SJSA1 (cell line): Measurements from ENCODE around the gene TPM2. TPM values are rescaled to one million over a fixed set of nuclear protein-coding genes. Genes with fewer than 3 reads are reported as not detected.
"Not testable (repeated sequence)": the region's sequence is repeated elsewhere in the genome, so short reads cannot be mapped to it uniquely, and the experiment has no call there.

Experiments used
- DNase-seq, 2 experiments: peaks; one replicate each; pipeline ENCODE4 v3.0.0-alpha.2; 2015 to 2020; ENCODE audit warnings: low spot score in 2 of 2, low read depth in 1 of 2
- H3K27ac ChIP-seq: fragments of 250-450 bp; sonication (Bioruptor Pico); 2 replicates; pipeline ENCODE4 v1.5.1; 2020; ENCODE audit warnings: mild to moderate bottlenecking, moderate library complexity
- H3K27me3 ChIP-seq: fragments of 250-450 bp; sonication (Bioruptor Pico); replicated peaks from 2 replicates; pipeline ENCODE4 v1.5.1; 2020; ENCODE audit warnings: mild to moderate bottlenecking, moderate library complexity
- H3K36me3 ChIP-seq: fragments of 250-450 bp; sonication (Bioruptor Pico); 2 replicates; pipeline ENCODE4 v1.5.1; 2020; ENCODE audit warnings: mild to moderate bottlenecking
- H3K4me1 ChIP-seq: fragments of 250-450 bp; sonication (Bioruptor Pico); replicated peaks from 2 replicates; pipeline ENCODE4 v1.6.1; 2021; ENCODE audit warnings: mild to moderate bottlenecking
- H3K4me3 ChIP-seq: fragments of 250-450 bp; sonication (Bioruptor Pico); 2 replicates; pipeline ENCODE4 v1.5.1; 2020; ENCODE audit warnings: mild to moderate bottlenecking
- H3K9me3 ChIP-seq: fragments of 250-450 bp; sonication (Bioruptor Pico); replicated peaks from 2 replicates; pipeline ENCODE4 v1.5.1; 2020; ENCODE audit warnings: mild to moderate bottlenecking
- total RNA-seq: library from RNA; depleted of rRNA; stranded (reverse); fragments of >200 nt; shearing (Covaris generic); gene quantifications from 2 replicates; pipeline ENCODE4 v1.2.3, GENCODE V29; 2014; rRNA removed

Gene TPM2
- total RNA-seq, 1 experiment from 2014 or later = 823 TPM

DNA sequence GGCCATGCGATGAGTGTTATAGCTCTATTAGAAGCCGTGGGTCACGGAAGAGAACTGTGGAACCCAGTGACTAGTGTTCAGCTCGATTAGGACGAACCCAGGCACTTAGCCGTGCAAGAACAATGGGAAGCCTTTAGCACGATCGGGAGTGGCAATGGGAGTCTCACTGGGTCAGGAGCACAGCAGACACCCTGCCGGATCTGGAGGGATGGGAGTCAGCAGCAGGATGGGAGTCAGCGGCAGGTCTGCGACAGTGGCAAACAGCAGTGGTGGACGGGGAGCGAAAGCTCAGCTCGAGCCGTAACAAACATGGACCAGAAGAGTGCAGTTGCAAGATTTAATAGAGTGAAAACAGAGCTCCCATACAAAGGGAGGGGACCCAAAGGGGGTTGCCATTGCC is 49.3 kb downstream of the TPM2 start:
- not testable (repeated sequence) for H3K4me1 ChIP-seq, H3K27me3 ChIP-seq, H3K9me3 ChIP-seq, H3K4me3 ChIP-seq, H3K36me3 ChIP-seq, H3K27ac ChIP-seq, DNase-seq

DNA sequence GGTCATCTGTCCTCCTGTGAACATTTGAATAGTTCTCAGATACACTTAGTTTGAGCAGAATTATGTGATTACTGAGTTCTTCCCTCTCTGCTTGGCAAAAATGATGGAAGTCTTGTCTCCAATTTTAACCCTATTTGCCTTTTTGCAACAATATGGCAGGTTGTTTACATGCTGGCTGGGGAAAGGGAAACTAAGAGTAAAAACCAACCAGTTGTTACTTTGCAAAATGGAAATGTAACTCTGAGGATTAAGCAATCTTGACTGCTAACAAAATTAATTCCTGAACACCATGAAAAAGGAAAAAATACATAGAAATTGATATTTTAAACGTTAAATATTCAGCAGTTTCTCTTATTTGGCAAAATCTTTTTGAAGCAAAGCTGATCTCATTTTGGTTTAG is 50.1 kb downstream of the TPM2 start:
- Histone ChIP-seq H3K27ac (no peak overlapping the region), H3K4me1 (no peaks in the 10 kb centered on the region), H3K36me3 (no peaks in the 10 kb centered on the region), H3K4me3 (no peak overlapping the region), H3K27me3 (no peaks in the 10 kb centered on the region), H3K9me3 (no peaks in the 10 kb centered on the region)
- no peak for DNase-seq

DNA sequence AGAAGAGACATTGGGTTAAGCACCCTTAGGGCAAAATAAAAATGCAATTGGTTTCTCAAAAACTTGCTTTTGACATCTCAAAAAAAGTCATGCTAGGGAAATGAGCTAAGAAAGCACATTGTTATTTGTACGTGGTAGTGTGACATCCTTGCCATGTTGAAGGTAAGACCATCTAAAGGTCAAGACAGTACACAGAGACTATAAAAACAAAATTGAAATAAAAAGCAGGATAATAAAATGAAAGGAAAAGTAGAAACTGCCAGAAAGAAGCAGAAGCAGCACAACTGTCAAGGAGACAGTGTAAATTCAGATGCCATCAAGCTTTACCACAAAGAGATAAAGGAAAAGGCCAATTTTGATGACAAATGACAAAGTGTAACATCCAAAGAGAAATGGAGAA is 50.5 kb downstream of the TPM2 start:
- not testable (repeated sequence) for H3K4me3 ChIP-seq, H3K36me3 ChIP-seq, H3K27ac ChIP-seq, H3K9me3 ChIP-seq, H3K4me1 ChIP-seq, H3K27me3 ChIP-seq, DNase-seq

DNA sequence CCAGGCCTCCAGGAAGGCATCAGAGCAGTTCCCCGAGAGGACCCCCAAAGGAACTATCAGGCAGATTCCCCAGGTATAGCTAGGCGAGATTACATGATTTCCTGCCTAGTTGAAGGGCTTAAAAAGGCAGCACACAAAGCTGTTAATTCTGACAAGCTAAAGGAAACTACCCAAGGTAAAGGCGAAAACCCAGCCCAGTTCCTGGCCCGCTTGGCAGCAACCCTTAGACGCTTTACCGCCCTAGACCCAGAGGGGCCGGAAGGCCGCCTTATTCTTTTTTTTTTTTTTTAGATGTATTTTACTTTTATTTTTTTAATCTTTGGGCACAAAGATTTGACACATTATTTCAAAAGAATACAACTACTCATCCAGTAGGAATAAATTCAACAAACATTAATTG is 51.0 kb downstream of the TPM2 start:
- not testable (repeated sequence) for H3K9me3 ChIP-seq, H3K36me3 ChIP-seq, H3K27ac ChIP-seq, H3K4me1 ChIP-seq, DNase-seq, H3K27me3 ChIP-seq, H3K4me3 ChIP-seq

DNA sequence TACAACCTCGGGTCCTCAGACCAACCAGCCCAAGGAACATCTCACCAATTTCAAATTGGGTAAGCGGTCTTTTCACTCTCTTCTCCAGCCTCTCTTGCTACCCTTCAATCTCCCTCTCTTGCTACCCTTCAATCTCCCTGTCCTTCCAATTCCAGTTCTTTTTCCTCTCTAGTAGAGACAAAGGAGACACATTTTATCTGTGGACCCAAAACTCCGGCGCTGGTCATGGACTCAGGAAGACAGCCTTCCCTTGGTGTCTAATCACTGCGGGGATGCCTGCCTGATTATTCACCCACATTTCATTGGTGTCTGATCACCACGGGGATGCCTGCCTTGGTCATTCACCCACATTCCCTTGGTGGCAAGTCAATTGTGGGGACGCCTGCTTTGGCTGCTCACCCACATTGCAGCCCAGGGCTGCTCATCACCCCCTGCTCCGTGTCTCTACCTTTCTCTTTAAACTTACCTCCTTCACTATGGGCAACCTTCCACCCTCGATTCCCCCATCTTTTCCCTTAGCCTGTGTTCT is 52.2 kb downstream of the TPM2 start:
- H3K36me3 ChIP-seq, H3K27me3 ChIP-seq, DNase-seq, H3K27ac ChIP-seq, H3K9me3 ChIP-seq, H3K4me3 ChIP-seq, H3K4me1 ChIP-seq: not testable (repeated sequence)

DNA sequence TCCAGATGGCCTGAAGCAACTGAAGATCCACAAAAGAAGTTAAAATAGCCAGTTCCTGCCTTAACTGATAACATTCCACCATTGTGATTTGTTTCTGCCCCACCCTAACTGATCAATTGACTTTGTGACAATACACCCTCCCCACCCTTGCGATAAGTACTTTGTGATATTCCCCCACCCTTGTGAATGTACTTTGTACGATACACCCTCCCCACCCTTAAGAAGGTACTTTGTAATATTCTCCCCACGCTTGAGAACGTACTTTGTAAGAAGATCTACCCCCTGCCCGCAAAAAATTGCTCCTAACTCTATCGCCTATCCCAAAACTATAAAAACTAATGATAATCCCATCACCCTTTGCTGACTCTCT is 52.9 kb downstream of the TPM2 start:
- H3K36me3 ChIP-seq, H3K27me3 ChIP-seq, H3K4me3 ChIP-seq, H3K4me1 ChIP-seq, DNase-seq, H3K9me3 ChIP-seq, H3K27ac ChIP-seq: not testable (repeated sequence)

DNA sequence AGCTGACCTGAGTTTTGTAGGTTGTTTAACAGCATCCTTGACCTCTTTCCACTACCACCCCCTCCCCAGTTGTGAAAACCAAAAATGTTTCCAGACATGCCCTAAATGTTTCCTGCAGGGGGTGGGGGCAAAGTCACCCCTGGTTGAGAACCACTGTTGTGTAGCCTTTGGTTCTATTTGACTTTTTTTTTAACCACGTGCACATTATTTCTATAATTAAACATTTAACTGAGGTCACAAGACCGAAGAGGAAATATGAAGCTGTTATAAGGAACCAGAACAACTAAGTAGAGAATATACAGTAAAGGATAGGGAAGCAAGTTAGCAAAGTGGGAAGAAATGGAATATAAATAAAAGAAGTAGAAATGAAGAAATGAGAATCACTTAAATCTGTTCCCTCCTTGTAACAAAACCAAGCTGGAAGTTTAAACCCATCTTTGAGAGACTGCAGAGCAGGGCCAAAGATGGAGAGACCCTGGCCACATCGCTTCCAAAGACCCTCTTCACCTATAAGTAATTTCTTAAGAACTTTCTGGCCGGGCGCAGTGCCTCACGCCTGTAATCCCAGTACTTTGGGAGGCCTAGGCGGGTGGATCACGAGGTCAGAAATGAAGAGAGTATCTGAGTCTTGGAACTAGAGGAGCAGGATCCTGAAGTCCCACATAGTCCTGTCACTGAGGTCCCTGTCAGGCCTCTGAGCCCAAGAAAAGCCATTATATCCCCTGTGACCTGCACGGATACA is 53.4 kb downstream of the TPM2 start:
- Histone ChIP-seq H3K36me3 (no peaks in the 10 kb centered on the region), H3K4me3 (no peak overlapping the region)

DNA sequence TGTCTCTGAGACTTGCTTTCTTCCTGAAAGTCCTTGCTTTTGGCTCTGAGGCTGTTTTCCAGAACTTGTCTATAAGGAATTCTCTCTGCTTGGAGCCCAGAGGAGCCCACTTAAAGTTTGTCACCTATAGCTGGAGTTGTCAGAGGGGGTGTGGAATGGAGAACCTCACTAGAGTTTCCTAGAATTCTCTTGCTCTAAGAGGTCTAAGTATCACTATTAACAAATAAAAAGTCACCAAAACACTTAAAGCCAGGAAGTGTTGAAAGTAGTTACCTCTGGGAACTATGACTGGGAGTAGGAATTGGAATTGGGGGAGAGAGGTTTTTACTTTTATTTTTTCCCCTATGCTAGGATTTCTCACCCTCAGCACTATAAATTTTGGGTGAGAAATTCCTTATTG is 54.0 kb downstream of the TPM2 start:
- Histone ChIP-seq H3K4me3 (no peak overlapping the region), H3K27ac (no peak overlapping the region), H3K36me3 (no peaks in the 10 kb centered on the region), H3K4me1 (no peaks in the 10 kb centered on the region), H3K27me3 (no peaks in the 10 kb centered on the region), H3K9me3 (no peaks in the 10 kb centered on the region)
- no peak for DNase-seq

More for the DNA sequence above, 53.4 kb downstream of the TPM2 start:
- H3K27ac ChIP-seq = no peak overlapping the region
- H3K9me3 ChIP-seq = no peaks in the 10 kb centered on the region
- no peak for DNase-seq
- no peaks in the 10 kb centered on the region for H3K27me3 ChIP-seq
- no peaks in the 10 kb centered on the region for H3K4me1 ChIP-seq

Other genes starting within 250 kb of the TPM2 start
- gene RUSC2, start 199.8 kb downstream of the TPM2 start, total RNA-seq = 22.1 and 24.0 TPM in 2 replicates
- gene TESK1, start 84.7 kb downstream of the TPM2 start, total RNA-seq = 1.2 and 5.2 TPM in 2 replicates
- not detected in 2 replicates for gene CD72, start 71.5 kb downstream of the TPM2 start, total RNA-seq
- gene SIT1, start 39.0 kb downstream of the TPM2 start, total RNA-seq = not detected in 2 replicates
- 432 and 826 TPM in 2 replicates for gene RMRP, start 31.9 kb downstream of the TPM2 start, total RNA-seq
- gene CCDC107, start 31.6 kb downstream of the TPM2 start, total RNA-seq = 2.8 and 7.9 TPM in 2 replicates
- 0.41 and 1.9 TPM in 2 replicates for gene ARHGEF39, start 24.7 kb downstream of the TPM2 start, total RNA-seq
- not detected in 2 replicates for gene CA9, start 16.0 kb downstream of the TPM2 start, total RNA-seq
- 137 and 213 TPM in 2 replicates for gene TLN1, start 42.3 kb upstream of the TPM2 start, total RNA-seq
- 39.2 and 86.7 TPM in 2 replicates for gene CREB3, start 42.7 kb upstream of the TPM2 start, total RNA-seq
- gene GBA2, start 59.3 kb upstream of the TPM2 start, total RNA-seq = 15.5 and 16.0 TPM in 2 replicates
- gene RGP1, start 59.4 kb upstream of the TPM2 start, total RNA-seq = 5.2 and 7.4 TPM in 2 replicates
- not detected in 2 replicates for gene MSMP, start 64.4 kb upstream of the TPM2 start, total RNA-seq
- 1.5 and 3.9 TPM in 2 replicates for gene NPR2, start 101.7 kb upstream of the TPM2 start, total RNA-seq
- gene SPAG8, start 122.3 kb upstream of the TPM2 start, total RNA-seq = 0.13 TPM in 1 of 2 replicates, not detected in the other
- gene HINT2, start 125.1 kb upstream of the TPM2 start, total RNA-seq = 21.4 and 41.3 TPM in 2 replicates
- not detected in 2 replicates for gene FAM221B, start 138.8 kb upstream of the TPM2 start, total RNA-seq
- 1.4 and 2.8 TPM in 2 replicates for gene TMEM8B, start 139.3 kb upstream of the TPM2 start, total RNA-seq
- gene OR13J1, start 180.5 kb upstream of the TPM2 start, total RNA-seq = not detected in 2 replicates
- 0.63 TPM in 1 of 2 replicates, not detected in the other for gene HRCT1, start 216.3 kb upstream of the TPM2 start, total RNA-seq
- not detected in 2 replicates for gene SPAAR, start 219.6 kb upstream of the TPM2 start, total RNA-seq